Mesothelial cell of epicardium (in vitro differentiated cells): ENCODE data around the gene LRRC56. TPM values are rescaled to one million over a fixed set of nuclear protein-coding genes. Genes with fewer than 3 reads are reported as not detected.

ENCODE experiments used
- DNase-seq, 2 experiments: peaks; one replicate each; pipeline ENCODE4 v3.0.0; 2021; ENCODE audit warnings: low spot score in 2 of 2; ENCODE audit not compliant: unreplicated experiment in 2 of 2
- H3K27ac Mint-ChIP-seq: 2 replicates; pipeline ENCODE4 v1.8.0; 2021; ENCODE audit warnings: mixed read lengths
- H3K27me3 Mint-ChIP-seq: 2 replicates; pipeline ENCODE4 v1.8.0; 2021; ENCODE audit warnings: low read depth, mixed read lengths
- H3K36me3 Mint-ChIP-seq: 2 replicates; pipeline ENCODE4 v1.8.0; 2021; ENCODE audit warnings: mixed read lengths
- H3K4me1 Mint-ChIP-seq: 2 replicates; pipeline ENCODE4 v1.8.0; 2021; ENCODE audit warnings: mixed read lengths
- H3K4me3 Mint-ChIP-seq: 2 replicates; pipeline ENCODE4 v1.8.0; 2021; ENCODE audit warnings: mild to moderate bottlenecking, moderate library complexity, mixed read lengths
- H3K9me3 Mint-ChIP-seq: 2 replicates; pipeline ENCODE4 v1.8.0; 2021; ENCODE audit warnings: mixed read lengths
- CTCF ChIP-seq: fragments of 200-600 bp; sonication (generic); IDR thresholded peaks from one replicate; pipeline ENCODE4 v1.5.0; 2021; ENCODE audit warnings: antibody characterized with exemption; ENCODE audit not compliant: unreplicated experiment
- total RNA-seq: library from RNA; stranded (reverse); gene quantifications from 3 replicates; pipeline ENCODE4 v1.2.1, GENCODE V29; 2021

The LRRC56 gene
- total RNA-seq, 1 donor from 2014 or later, result 3.0 TPM

DNA sequence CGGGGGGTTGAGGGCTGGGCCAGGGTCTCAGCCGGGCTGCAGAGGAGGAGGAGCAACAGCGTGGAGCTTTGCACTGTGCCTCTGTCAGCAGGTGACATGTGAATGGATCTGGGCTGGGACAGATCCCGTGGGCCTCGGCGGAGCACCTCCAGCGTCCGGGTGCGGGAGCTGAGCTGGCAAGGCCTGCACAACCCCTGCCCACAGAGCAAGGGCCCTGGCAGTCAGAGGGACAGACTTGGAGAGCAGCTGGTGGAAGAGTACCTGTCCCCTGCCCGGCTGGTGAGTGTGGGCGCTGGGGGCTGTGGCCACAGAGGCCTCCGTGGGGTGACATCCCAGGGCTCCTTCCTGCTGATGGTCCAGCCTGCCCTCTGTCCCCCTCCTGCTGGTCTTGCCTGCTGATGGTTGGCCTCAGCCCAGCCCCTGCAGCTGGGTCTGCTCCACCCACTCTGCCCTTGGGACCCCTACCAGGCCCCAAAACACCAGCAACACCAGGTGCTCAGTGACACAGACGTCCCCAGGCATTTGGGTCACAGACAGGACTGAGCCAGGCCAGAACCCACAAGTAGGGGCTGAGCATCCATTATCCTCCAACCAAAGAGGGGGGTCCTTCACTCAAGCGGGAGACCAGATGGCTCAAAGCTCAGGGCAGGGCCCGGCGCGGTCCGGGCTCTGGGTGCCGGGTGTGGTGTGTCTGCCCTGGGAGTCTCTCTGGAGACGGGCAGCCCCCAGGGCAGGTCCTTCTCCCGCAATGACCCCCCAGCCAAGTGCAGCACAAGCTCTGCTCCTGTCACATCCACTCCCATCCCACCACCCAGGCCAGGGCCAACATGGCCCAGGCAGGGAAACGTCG, 3.5 kb downstream of the LRRC56 start:
- no peaks in the 10 kb centered on the region for H3K9me3 Mint-ChIP-seq
- H3K27ac Mint-ChIP-seq, result no peak overlapping the region
- no peak for TF ChIP-seq CTCF
- DNase-seq, result no peak
- H3K4me1 Mint-ChIP-seq, result peaks cover 8% of the 10 kb centered on the region
- peaks cover 1% of the 10 kb centered on the region for H3K36me3 Mint-ChIP-seq
- H3K27me3 Mint-ChIP-seq, result peaks cover 11% of the 10 kb centered on the region
- no peak overlapping the region for H3K4me3 Mint-ChIP-seq

- no peak for TF ChIP-seq CTCF
- Mint-ChIP-seq H3K4me1 (peaks cover 4% of the 10 kb centered on the region), H3K4me3 (no peak overlapping the region), H3K9me3 (no peaks in the 10 kb centered on the region), H3K27me3 (peaks cover 11% of the 10 kb centered on the region), H3K36me3 (peaks cover 1% of the 10 kb centered on the region), H3K27ac (no peak overlapping the region)
- DNase-seq, result no peak
Measured at GRCh38 chr11:541433-541885, 4.1 kb downstream of the LRRC56 start.

DNA sequence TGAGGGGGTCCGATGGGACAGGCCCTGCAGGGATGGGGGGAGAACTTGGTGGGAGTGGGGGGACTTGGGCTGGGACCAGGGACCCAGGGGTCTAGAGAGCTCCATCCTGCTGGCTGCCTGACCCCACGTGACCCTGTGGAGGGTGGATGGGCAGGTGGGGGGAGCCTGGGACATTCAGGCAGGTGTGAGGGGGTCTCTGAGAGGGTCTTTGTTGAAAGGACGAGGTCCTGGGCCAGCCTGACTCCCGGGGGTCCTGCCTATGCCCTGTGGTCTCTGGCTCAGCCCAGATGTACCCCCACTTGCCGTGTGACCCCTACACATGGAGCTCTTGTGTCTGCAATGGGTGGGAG, 7.5 kb downstream of the LRRC56 start:
- H3K36me3 Mint-ChIP-seq, result peaks cover 1% of the 10 kb centered on the region
- no peaks in the 10 kb centered on the region for H3K4me1 Mint-ChIP-seq
- no peak overlapping the region for H3K27ac Mint-ChIP-seq
- no peak for TF ChIP-seq CTCF
- no peak for DNase-seq
- H3K27me3 Mint-ChIP-seq, result no peaks in the 10 kb centered on the region
- H3K9me3 Mint-ChIP-seq, result no peaks in the 10 kb centered on the region
- no peak overlapping the region for H3K4me3 Mint-ChIP-seq

- H3K4me3 Mint-ChIP-seq, result no peak overlapping the region
- H3K27ac Mint-ChIP-seq, result no peak overlapping the region
- no peak for TF ChIP-seq CTCF
- H3K36me3 Mint-ChIP-seq, result peaks cover 1% of the 10 kb centered on the region
- DNase-seq, result no peak
- no peaks in the 10 kb centered on the region for H3K9me3 Mint-ChIP-seq
- no peaks in the 10 kb centered on the region for H3K4me1 Mint-ChIP-seq
- no peaks in the 10 kb centered on the region for H3K27me3 Mint-ChIP-seq
Measured at GRCh38 chr11:545171-545570, 7.8 kb downstream of the LRRC56 start.

DNA sequence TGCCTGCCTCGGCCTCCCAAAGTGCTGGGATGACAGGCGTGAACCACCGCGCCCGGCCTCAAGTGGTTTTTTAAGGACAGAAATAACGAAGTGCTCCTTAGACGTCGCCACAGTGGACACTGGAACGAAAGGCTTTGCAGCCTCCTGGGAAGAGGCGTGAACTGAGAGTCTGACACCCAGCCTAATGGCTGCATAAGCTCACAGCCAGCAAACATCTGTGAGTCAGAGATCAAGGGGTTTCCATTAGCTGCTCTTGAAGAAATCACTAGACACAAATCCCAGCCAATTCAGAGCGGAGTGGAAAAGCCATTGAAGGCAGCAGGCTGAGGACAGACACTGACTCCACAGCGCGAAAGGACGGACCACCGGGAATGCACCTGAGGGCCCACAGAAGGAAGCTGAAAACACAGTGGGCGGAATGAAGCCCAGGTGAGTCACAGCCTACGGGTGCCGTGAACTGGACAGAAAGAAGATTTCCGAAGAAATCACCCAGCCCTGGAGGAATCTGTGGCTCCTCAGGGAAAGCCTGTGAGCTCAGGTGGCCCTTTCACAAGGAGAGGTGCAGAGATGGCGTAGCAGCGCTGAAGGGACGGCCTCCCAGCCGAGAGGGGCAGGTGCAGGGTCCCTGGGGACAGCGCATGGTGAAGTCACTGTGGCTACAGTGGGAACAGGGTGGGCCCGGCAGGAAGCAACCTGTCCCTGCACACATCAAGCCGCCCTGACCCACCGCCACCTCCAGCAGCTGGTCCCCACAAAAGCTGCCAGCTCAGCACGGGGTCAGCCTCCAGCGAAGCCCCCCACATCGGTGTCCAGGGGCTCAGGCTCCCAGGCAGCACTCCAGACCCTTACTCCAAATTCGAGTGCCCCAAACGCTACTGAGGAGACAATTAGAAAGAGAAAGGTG, 11.6 kb downstream of the LRRC56 start:
- Mint-ChIP-seq H3K27ac (no peak overlapping the region), H3K36me3 (no peaks in the 10 kb centered on the region), H3K27me3 (peaks cover 6% of the 10 kb centered on the region), H3K4me3 (no peak overlapping the region), H3K4me1 (no peaks in the 10 kb centered on the region), H3K9me3 (no peaks in the 10 kb centered on the region)
- DNase-seq, result no peak
- TF ChIP-seq CTCF, result no peak
